MM.1S (cell line): ENCODE measurements around the gene SUGP1.

Experiments
- DNase-seq: peaks from one replicate; pipeline ENCODE4 v3.0.0-alpha.2; 2015
- H2AFZ ChIP-seq: fragments of 300-600 bp; sonication (generic); 2 replicates; pipeline ENCODE4 v1.6.0; 2016; ENCODE audit warnings: antibody characterized with exemption, low read length
- H3F3A ChIP-seq: fragments of 300-600 bp; sonication (generic); 2 replicates; pipeline ENCODE4 v1.6.1; 2016; ENCODE audit warnings: mild to moderate bottlenecking, antibody characterized with exemption, low read length, moderate library complexity, mixed read lengths; ENCODE audit not compliant: insufficient read depth
- H3K27ac ChIP-seq: fragments of 300-600 bp; sonication (generic); 2 replicates; pipeline ENCODE4 v1.5.1; 2016; ENCODE audit warnings: mild to moderate bottlenecking, low read length
- H3K27me3 ChIP-seq: fragments of 300-600 bp; sonication (generic); replicated peaks from 2 replicates; pipeline ENCODE4 v1.6.0; 2016; ENCODE audit warnings: low read length; ENCODE audit not compliant: insufficient read depth
- H3K36me3 ChIP-seq: fragments of 300-600 bp; sonication (generic); replicated peaks from 2 replicates; pipeline ENCODE4 v1.6.1; 2016; ENCODE audit warnings: mild to moderate bottlenecking, low read length, mixed read lengths; ENCODE audit not compliant: insufficient read depth
- H3K4me1 ChIP-seq: fragments of 300-600 bp; sonication (generic); 2 replicates; pipeline ENCODE4 v1.6.1; 2016; ENCODE audit warnings: low read length, mixed read lengths
- H3K4me2 ChIP-seq: fragments of 300-600 bp; sonication (generic); 2 replicates; pipeline ENCODE4 v1.6.0; 2016; ENCODE audit warnings: low read depth, low read length
- H3K4me3 ChIP-seq: fragments of 300-600 bp; sonication (generic); 2 replicates; pipeline ENCODE4 v1.5.1; 2016; ENCODE audit warnings: low read length, mixed read lengths
- H3K79me2 ChIP-seq: fragments of 300-600 bp; sonication (generic); 2 replicates; pipeline ENCODE4 v1.6.1; 2016; ENCODE audit warnings: mixed run types, low read length, mixed read lengths
- H3K9ac ChIP-seq: fragments of 300-600 bp; sonication (generic); 2 replicates; pipeline ENCODE4 v1.6.1; 2016; ENCODE audit warnings: low read length, mixed read lengths
- H3K9me2 ChIP-seq: fragments of 300-600 bp; sonication (generic); replicated peaks from 2 replicates; pipeline ENCODE4 v1.6.1; 2016; ENCODE audit warnings: mild to moderate bottlenecking, low read length, mixed read lengths; ENCODE audit not compliant: insufficient read depth
- H3K9me3 ChIP-seq: fragments of 300-600 bp; sonication (generic); replicated peaks from 2 replicates; pipeline ENCODE4 v1.6.1; 2016; ENCODE audit warnings: mild to moderate bottlenecking, low read length, mixed read lengths; ENCODE audit not compliant: insufficient read depth
- H4K20me1 ChIP-seq: fragments of 300-600 bp; sonication (generic); 2 replicates; pipeline ENCODE4 v1.6.1; 2016; ENCODE audit warnings: mild to moderate bottlenecking, low read length, moderate library complexity, mixed read lengths; ENCODE audit not compliant: insufficient read depth
- CTCF ChIP-seq: fragments of 300-600 bp; sonication (generic); IDR thresholded peaks from 2 replicates; pipeline ENCODE4 v1.5.1; 2016; ENCODE audit warnings: antibody characterized with exemption, low read length, mixed read lengths
- EZH2 ChIP-seq: fragments of 300-600 bp; sonication (generic); optimal IDR thresholded peaks from 2 replicates; pipeline ENCODE3; 2017; ENCODE audit warnings: low read depth, mild to moderate bottlenecking, antibody characterized with exemption, low read length, mixed read lengths
- EZH2phosphoT487 ChIP-seq: fragments of 300-600 bp; sonication (generic); IDR thresholded peaks from 2 replicates; pipeline ENCODE4 v1.6.1; 2018; ENCODE audit warnings: antibody characterized with exemption, low read length

SUGP1 gene

GRCh38 chr19:19362075-19362474 is 41.8 kb upstream of the SUGP1 start:
- no peak overlapping the region for H3K9ac ChIP-seq
- H3K4me3 ChIP-seq, result no peak overlapping the region
- TF ChIP-seq EZH2phosphoT487, result no peak
- H3K4me2 ChIP-seq, result no peak overlapping the region
- no peaks in the 10 kb centered on the region for H3K79me2 ChIP-seq
- H3K36me3 ChIP-seq, result no peaks in the 10 kb centered on the region
- H3K27ac ChIP-seq, result no peak overlapping the region
- H2AFZ ChIP-seq, result no peak overlapping the region
- H3F3A ChIP-seq, result peaks cover 14% of the 10 kb centered on the region; the same call in 1 of the 2 replicates
- H4K20me1 ChIP-seq, result no peaks in the 10 kb centered on the region
- H3K4me1 ChIP-seq, result peaks cover 10% of the 10 kb centered on the region; the same call in 1 of the 2 replicates
- H3K9me3 ChIP-seq, result no peaks in the 10 kb centered on the region
- H3K9me2 ChIP-seq, result no peaks in the 10 kb centered on the region
- no peaks in the 10 kb centered on the region for H3K27me3 ChIP-seq
- no peak for DNase-seq

GRCh38 chr19:19361075-19361594 is 40.8 kb upstream of the SUGP1 start:
- H3K9ac ChIP-seq, result no peak overlapping the region
- H3K79me2 ChIP-seq, result no peaks in the 10 kb centered on the region
- no peaks in the 10 kb centered on the region for H3K27me3 ChIP-seq
- TF ChIP-seq EZH2phosphoT487, result no peak
- TF ChIP-seq CTCF, result peak; percentile 72
- TF ChIP-seq EZH2, result no peak
- no peaks in the 10 kb centered on the region for H3K36me3 ChIP-seq
- 0 out of 2 replicates have a peak, but pooled peaks cover 3% of the 10 kb centered on the region for H3K4me1 ChIP-seq
- H3K4me3 ChIP-seq, result no peak overlapping the region
- H2AFZ ChIP-seq, result peak overlapping the region; percentile 13; the same call in 1 of the 2 replicates
- H3F3A ChIP-seq, result peaks cover 14% of the 10 kb centered on the region; the same call in 1 of the 2 replicates
- no peaks in the 10 kb centered on the region for H4K20me1 ChIP-seq
- no peaks in the 10 kb centered on the region for H3K9me2 ChIP-seq
- no peaks in the 10 kb centered on the region for H3K9me3 ChIP-seq
- peak overlapping the region; percentile 29; the same call in 1 of the 2 replicates for H3K4me2 ChIP-seq
- peak; percentile 77 for DNase-seq
- H3K27ac ChIP-seq, result no peak overlapping the region

GRCh38 chr19:19356901-19357566 is 36.7 kb upstream of the SUGP1 start:
- TF ChIP-seq EZH2 (no peak), CTCF (no peak), EZH2phosphoT487 (no peak)
- Histone ChIP-seq H3K27ac (no peak overlapping the region), H2AFZ (no peak overlapping the region), H3K9me3 (no peaks in the 10 kb centered on the region), H3K9ac (no peak overlapping the region), H3K9me2 (no peaks in the 10 kb centered on the region), H3K79me2 (no peaks in the 10 kb centered on the region), H4K20me1 (no peaks in the 10 kb centered on the region), H3K4me2 (no peak overlapping the region), H3K36me3 (no peaks in the 10 kb centered on the region; the same call in 1 of the 2 replicates), H3K4me3 (no peak overlapping the region), H3F3A (peaks cover 7% of the 10 kb centered on the region; the same call in 1 of the 2 replicates), H3K4me1 (0 out of 2 replicates have a peak, but pooled peaks cover 3% of the 10 kb centered on the region), H3K27me3 (no peaks in the 10 kb centered on the region)
- no peak for DNase-seq

- no peaks in the 10 kb centered on the region for H3K9me2 ChIP-seq
- H3F3A ChIP-seq, result peaks cover 7% of the 10 kb centered on the region; the same call in 1 of the 2 replicates
- no peak overlapping the region for H3K27ac ChIP-seq
- H2AFZ ChIP-seq, result no peak overlapping the region
- TF ChIP-seq EZH2phosphoT487, result no peak
- H3K9me3 ChIP-seq, result no peaks in the 10 kb centered on the region
- H4K20me1 ChIP-seq, result no peaks in the 10 kb centered on the region
- no peaks in the 10 kb centered on the region; the same call in 1 of the 2 replicates for H3K36me3 ChIP-seq
- no peak overlapping the region for H3K9ac ChIP-seq
- H3K4me3 ChIP-seq, result no peak overlapping the region
- no peak overlapping the region for H3K4me2 ChIP-seq
- no peaks in the 10 kb centered on the region for H3K79me2 ChIP-seq
- DNase-seq, result no peak
- H3K4me1 ChIP-seq, result 0 out of 2 replicates have a peak, but pooled peaks cover 3% of the 10 kb centered on the region
- H3K27me3 ChIP-seq, result no peaks in the 10 kb centered on the region
Measured at GRCh38 chr19:19356500-19356899, 36.2 kb upstream of the SUGP1 start.
